Fibroblast of pulmonary artery (primary cell): ENCODE data around the gene BARX1.

Experiments used
- DNase-seq: peaks from one replicate; pipeline ENCODE4 v3.0.0-alpha.2; 2010; ENCODE audit warnings: low read depth
- H3K4me3 ChIP-seq: replicated peaks from 2 replicates; pipeline ENCODE4 v1.5.1; 2011; ENCODE audit warnings: low read depth, mild to moderate bottlenecking, control low read depth, low read length, moderate library complexity
- TF ChIP-seq, protein P1 (sequence below): IDR thresholded peaks from 2 replicates; pipeline ENCODE4 v1.5.1; 2011; ENCODE audit warnings: mild to moderate bottlenecking, control low read depth, low read length, inconsistent platforms; ENCODE audit errors: missing control alignments

BARX1 gene

DNA sequence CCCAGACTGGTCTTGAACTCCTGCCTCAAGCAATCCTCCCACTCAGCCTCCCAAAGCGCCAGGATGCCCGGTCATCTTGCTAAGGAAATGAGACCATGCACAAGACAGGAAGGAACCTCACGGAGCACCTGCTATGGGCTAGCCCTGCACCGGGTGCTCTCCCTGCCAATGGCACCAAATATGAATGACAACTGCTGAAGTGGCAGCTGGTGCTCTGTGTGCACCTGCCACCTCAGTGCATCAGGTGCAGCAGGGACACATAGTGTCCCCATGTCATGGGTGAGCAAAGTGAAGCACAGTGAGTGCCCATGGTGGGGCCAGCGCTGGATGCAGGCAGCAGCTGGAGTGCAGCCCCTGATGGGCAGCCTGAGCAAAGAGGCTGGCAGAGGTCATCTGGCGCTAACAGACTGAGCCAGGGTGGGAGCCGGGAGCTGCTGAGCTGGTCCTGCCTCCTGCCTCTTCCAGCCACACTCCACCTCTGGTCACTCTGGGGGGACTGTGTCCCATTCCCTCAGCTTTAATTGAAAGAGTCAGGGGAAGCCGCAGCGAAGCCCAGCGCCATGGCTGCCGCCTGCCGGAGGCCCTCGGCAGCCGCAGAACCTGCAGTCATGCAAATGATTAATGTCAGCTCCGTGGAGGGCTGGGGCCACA is 46.4 kb downstream of the BARX1 start:
- DNase-seq, result no peak
- no peak overlapping the region for H3K4me3 ChIP-seq

DNA sequence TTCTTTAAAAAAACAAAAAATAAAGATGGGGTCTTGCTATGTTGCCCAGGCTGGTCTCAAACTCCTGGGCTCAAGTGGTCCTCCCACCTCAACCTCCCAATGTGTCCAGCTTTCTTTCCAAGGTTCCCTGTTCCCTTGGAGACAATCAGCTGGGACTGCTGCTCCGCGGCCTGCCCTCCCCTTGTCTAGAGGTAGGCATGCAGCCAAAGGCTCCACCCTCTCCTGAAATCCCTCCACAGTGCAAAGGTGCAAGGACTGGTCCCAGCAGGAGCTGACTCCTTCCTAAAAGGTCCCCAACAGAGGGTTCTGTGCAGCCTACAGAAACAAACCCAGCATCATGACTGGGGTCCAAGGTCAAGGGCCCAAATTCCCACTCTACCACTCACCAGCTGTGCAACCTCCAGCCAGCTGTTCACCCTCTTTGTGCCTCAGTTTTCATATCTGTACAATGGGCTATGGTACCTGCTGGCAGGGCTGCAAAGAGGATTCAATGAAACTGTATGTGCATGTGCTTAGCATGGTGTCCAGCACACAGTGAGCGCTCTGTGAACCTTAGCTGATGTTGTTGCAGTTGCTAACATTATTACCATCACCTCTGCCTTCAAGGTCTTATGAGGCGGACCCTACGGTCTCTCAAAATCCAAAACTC is 47.5 kb downstream of the BARX1 start:
- TF ChIP-seq, protein P1, sequence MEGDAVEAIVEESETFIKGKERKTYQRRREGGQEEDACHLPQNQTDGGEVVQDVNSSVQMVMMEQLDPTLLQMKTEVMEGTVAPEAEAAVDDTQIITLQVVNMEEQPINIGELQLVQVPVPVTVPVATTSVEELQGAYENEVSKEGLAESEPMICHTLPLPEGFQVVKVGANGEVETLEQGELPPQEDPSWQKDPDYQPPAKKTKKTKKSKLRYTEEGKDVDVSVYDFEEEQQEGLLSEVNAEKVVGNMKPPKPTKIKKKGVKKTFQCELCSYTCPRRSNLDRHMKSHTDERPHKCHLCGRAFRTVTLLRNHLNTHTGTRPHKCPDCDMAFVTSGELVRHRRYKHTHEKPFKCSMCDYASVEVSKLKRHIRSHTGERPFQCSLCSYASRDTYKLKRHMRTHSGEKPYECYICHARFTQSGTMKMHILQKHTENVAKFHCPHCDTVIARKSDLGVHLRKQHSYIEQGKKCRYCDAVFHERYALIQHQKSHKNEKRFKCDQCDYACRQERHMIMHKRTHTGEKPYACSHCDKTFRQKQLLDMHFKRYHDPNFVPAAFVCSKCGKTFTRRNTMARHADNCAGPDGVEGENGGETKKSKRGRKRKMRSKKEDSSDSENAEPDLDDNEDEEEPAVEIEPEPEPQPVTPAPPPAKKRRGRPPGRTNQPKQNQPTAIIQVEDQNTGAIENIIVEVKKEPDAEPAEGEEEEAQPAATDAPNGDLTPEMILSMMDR, result no peak
- DNase-seq, result no peak

More for the DNA sequence above, 46.4 kb downstream of the BARX1 start:
- TF ChIP-seq, protein P1, result no peak

DNA sequence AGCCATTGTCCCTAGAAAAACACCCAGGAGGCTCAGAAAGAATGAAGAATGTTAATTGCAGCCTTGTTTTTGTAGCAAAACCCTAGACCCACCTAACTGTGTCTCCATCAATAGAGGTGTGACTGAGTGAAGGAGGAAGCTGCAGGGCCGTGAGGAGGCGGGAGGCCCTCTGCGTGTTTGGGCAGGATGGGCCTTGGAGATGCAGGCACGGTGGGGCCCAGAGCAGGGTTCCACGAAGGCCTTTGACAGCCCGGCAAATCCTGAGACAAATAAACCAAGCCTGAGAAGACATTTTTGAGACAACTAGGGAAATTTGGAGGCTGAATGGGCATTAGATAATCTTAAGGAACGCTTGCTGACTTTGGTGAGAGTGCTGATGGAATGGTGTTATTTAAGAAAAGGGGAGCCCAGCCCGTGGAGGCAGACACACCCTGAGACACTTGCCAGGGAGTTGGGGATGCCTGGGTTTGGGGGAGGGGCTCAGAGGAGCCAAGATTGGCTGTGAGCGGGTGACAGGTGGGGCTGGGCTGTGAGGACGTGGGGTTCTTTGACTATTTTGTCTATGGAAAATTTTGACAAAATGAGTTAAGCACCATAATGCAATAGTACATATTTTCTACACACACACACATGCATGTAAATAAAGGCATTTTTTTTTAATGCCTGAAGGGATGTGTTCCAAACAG is 48.8 kb downstream of the BARX1 start:
- no peak for DNase-seq
- no peak overlapping the region for H3K4me3 ChIP-seq
- TF ChIP-seq, protein P1, result no peak

More for the DNA sequence above, 47.5 kb downstream of the BARX1 start:
- H3K4me3 ChIP-seq, result no peak overlapping the region

DNA sequence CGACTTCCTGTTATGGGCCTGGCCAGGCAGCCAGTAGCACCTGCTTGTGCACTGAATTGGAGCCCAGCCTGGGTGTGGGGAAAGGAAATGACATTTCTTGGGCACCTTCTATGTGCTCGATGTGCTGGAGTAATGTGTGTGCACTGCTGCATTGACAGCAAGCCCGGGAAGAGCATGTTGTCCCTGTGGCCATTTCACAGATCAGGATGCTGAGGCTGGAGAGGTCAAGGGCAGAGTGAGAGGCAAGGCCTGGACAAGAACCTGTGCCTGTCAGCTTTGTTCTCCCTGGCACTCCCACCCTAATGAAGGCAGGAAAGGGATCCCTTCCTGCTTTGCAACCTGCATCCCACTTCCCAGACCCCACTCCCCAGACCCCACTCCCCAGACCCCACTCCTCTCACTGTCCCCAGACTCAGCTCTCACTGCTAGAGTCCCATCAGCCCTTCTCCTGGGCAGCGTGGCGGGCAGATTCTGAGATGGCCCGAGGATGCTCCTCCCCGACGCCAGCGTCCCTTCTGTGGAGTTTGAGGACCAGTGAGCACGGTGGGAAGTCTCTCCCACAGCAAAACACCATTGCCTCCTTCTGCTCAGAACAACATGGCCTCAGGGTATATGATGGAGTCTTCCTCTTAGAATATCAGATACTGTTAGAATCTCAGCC is 49.6 kb downstream of the BARX1 start:
- no peak overlapping the region for H3K4me3 ChIP-seq
- DNase-seq, result no peak
- TF ChIP-seq, protein P1, result no peak

DNA sequence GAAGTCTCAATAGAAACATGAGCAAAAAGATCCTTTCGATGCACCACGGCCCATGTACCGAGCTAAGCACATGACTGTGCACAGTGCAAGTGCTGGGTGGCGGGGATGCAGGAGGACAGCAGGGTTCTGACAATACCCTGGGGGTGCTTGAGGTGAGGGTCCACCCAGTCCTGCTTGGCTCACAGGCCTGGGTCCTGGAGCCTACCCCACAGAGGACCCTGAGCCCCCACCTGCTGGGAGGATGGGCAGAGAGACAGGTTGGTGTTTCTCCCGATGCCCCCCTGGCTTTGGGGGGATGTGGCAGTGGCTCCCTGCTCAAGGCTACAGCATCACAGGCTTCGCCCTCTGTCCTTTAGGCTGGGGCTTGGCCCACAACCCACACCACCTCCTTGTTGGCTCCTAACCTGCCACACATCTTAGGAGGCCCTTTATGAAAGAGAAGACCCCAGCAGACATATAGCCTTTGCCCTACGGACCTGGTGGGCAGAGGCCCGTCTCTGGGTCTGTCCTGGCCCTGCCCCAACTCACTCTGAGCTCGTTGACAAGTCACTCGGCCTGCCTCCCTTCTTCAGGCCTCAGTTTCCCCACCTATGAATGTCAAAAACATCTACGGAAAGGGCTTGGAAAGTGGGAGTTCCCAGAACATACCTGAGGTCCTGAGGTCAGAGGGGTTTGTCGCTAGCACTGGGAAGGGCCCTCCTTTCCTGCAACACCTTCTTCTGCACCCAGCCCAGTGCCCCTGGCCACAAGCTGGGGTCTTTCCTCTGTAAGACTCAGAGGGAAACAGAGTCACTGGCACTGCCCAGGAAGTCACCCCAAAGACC is 50.3 kb downstream of the BARX1 start:
- no peak overlapping the region for H3K4me3 ChIP-seq
- TF ChIP-seq, protein P1, result no peak
- no peak for DNase-seq
